HepG2 (cell line): Measurements from ENCODE around the gene GRIFIN. TPM values are rescaled to one million over a fixed set of nuclear protein-coding genes. Genes with fewer than 3 reads are reported as not detected.

ENCODE experiments used
- ATAC-seq: fragments of 200-7000 bp; cut with Tn5 transposase; 3 replicates; pipeline ENCODE4 v1.9.1; 2020; ENCODE audit warnings: mild to moderate bottlenecking, moderate library complexity
- BruUV-seq: library from RNA; stranded (reverse); fragments of 400-500 nt; replicated peaks from 2 replicates; lab custom pipeline; 2021; lab: Mats Ljungman, UMichigan
- CTCF ChIA-PET: fragments of 300-600 bp; formaldehyde crosslinking; extraction: SDS; loops from one replicate; lab custom pipeline; 2021; ENCODE audit warnings: low total read pairs, inconsistent platforms, low intra/inter-chr PET ratio; lab: Yijun Ruan, JAX
- POLR2A ChIA-PET: fragments of 350-600 bp; sonication (Branson Sonifier 250); formaldehyde crosslinking; loops from one replicate; lab custom pipeline; 2020; ENCODE audit warnings: antibody characterized with exemption, inconsistent platforms; lab: Yijun Ruan, JAX
- DNase-seq: peaks from one replicate; pipeline ENCODE4 v3.0.0-alpha.2; 2015; ENCODE audit warnings: low spot score
- FAIRE-seq: peaks from 3 replicates; lab custom pipeline; 2011; peaks lifted over from hg19 to GRCh38; lab: Jason Lieb, UNC
- H2AFZ ChIP-seq: one replicate; pipeline ENCODE4 v1.6.1; 2011; ENCODE audit warnings: low read length, inconsistent platforms
- H3K27ac ChIP-seq: fragments of 300-600 bp; 3 replicates; pipeline ENCODE4 v1.8.0; 2011; ENCODE audit warnings: mixed run types, mild to moderate bottlenecking, mixed read lengths, low read length, inconsistent platforms; ENCODE audit not compliant: insufficient read depth; ENCODE audit errors: extremely low read length
- H3K27me3 ChIP-seq, 2 experiments: fragments of 200-600 bp in 1 of 2; 2 replicates in 1 of 2; 3 replicates in 1 of 2; pipeline versions ENCODE4 v1.6.0 to v1.8.0; 2011; ENCODE audit warnings: low read length in 2 of 2, mild to moderate bottlenecking in 2 of 2, moderate library complexity in 2 of 2, inconsistent platforms in 1 of 2; ENCODE audit not compliant: insufficient read depth in 2 of 2, control insufficient read depth in 1 of 2
- H3K36me3 ChIP-seq, 2 experiments: fragments of 200-600 bp in 1 of 2; replicated peaks in 1 of 2; 2 replicates in 1 of 2; 3 replicates in 1 of 2; pipeline versions ENCODE4 v1.5.1 to v1.8.0; 2011; ENCODE audit warnings: low read length in 2 of 2, inconsistent platforms in 1 of 2; ENCODE audit not compliant: insufficient read depth in 2 of 2, control insufficient read depth in 1 of 2
- H3K4me1 ChIP-seq: 2 replicates; pipeline ENCODE4 v1.5.1; 2012; ENCODE audit warnings: low read length, inconsistent platforms; ENCODE audit not compliant: insufficient read depth
- H3K4me2 ChIP-seq: 2 replicates; pipeline ENCODE4 v1.6.0; 2011; ENCODE audit warnings: low read depth, low read length, inconsistent platforms
- H3K4me3 ChIP-seq, 3 experiments: fragments of 200-600 bp in 1 of 3; sonication (generic), shearing (Covaris generic) in 1 of 3; replicated peaks in 1 of 3; 2 replicates each; pipeline ENCODE4 v1.5.1; 2011 to 2016; ENCODE audit warnings: low read length in 3 of 3, inconsistent platforms in 2 of 3, low read depth in 2 of 3, mild to moderate bottlenecking in 2 of 3, control low read depth in 1 of 3, mixed read lengths in 1 of 3; ENCODE audit not compliant: insufficient read depth in 1 of 3
- H3K79me2 ChIP-seq: one replicate; pipeline ENCODE4 v1.6.1; 2011; ENCODE audit warnings: low read length, inconsistent platforms; ENCODE audit not compliant: insufficient read depth
- H3K9ac ChIP-seq: 2 replicates; pipeline ENCODE4 v1.6.0; 2011; ENCODE audit warnings: mild to moderate bottlenecking, low read depth, low read length, inconsistent platforms; ENCODE audit not compliant: insufficient read depth
- H3K9me3 ChIP-seq: 2 replicates; pipeline ENCODE4 v1.5.1; 2012; ENCODE audit warnings: mild to moderate bottlenecking, low read length
- H4K20me1 ChIP-seq: 2 replicates; pipeline ENCODE4 v1.6.0; 2011; ENCODE audit warnings: inconsistent platforms, mild to moderate bottlenecking, low read length, moderate library complexity; ENCODE audit not compliant: insufficient read depth
- ZNF335 ChIP-seq: sonication (generic); formaldehyde crosslinking; IDR thresholded peaks from 2 replicates; pipeline ENCODE4 v1.4.0; 2020; ENCODE audit warnings: missing genetic modification reagents
- WGBS: methylation state at CpG from one replicate; pipeline ENCODE4 v1.1.6; 2017; ENCODE audit warnings: low lambda C conversion rate; 5-methylcytosine and 5-hydroxymethylcytosine counted together
- in situ Hi-C: cut with HindIII; loops from 2 replicates; pipeline ENCODE4 v1.10.0; 2017; ENCODE audit warnings: low pct_unique_long_range_greater_than_20kb; ENCODE audit not compliant: extremely low pct_ligation_motif_present
- intact Hi-C: fragments of 100-400 bp; cut with micrococcal nuclease; formaldehyde crosslinking; loops from one replicate; pipeline ENCODE4 v1.10.0; 2022; ENCODE audit not compliant: unreplicated experiment
- polyA plus RNA-seq, 8 experiments: library from polyadenylated mRNA; depleted of rRNA in 3 of 8; stranded (reverse) in 7 of 8; unstranded in 1 of 8; fragments of >200 nt; fragmentation: Illumina TruSeq in 4 of 8; extraction: Trizol in 4 of 8; gene quantifications; 2 replicates each; pipeline versions ENCODE4 v1.2.1 to v1.2.3, GENCODE V29; 2011 to 2016; ENCODE audit warnings: low read depth in 4 of 8, missing spikeins in 1 of 8, mixed read lengths in 1 of 8; ENCODE audit not compliant: insufficient read depth in 1 of 8
- total RNA-seq, 5 experiments: library from RNA; depleted of rRNA; stranded (reverse); fragments of >200 nt; fragmentation: Illumina TruSeq; extraction: Trizol; gene quantifications; 2 replicates each; pipeline ENCODE4 v1.2.3, GENCODE V29; 2016; ENCODE audit warnings: low read depth in 1 of 5
- TF ChIP-seq, protein P1 (sequence below): fragments of 450-650 bp; IDR thresholded peaks from 2 replicates; pipeline ENCODE4 v1.6.1; 2016
- TF ChIP-seq, protein P2 (sequence below): sonication (generic); formaldehyde crosslinking; IDR thresholded peaks from 2 replicates; pipeline ENCODE4 v1.5.1; 2020; ENCODE audit warnings: missing genetic modification reagents, mild to moderate bottlenecking, borderline replicate concordance
- TF ChIP-seq, protein P3 (sequence below): sonication (generic); formaldehyde crosslinking; IDR thresholded peaks from 2 replicates; pipeline ENCODE4 v1.4.0; 2020; ENCODE audit warnings: mild to moderate bottlenecking, missing genetic modification reagents

GRIFIN gene
- total and polyA plus RNA-seq, 2 of the 13 experiments (the other 11 are each of a cell fraction or from before 2014, with no cell fraction given) = not detected

DNA sequence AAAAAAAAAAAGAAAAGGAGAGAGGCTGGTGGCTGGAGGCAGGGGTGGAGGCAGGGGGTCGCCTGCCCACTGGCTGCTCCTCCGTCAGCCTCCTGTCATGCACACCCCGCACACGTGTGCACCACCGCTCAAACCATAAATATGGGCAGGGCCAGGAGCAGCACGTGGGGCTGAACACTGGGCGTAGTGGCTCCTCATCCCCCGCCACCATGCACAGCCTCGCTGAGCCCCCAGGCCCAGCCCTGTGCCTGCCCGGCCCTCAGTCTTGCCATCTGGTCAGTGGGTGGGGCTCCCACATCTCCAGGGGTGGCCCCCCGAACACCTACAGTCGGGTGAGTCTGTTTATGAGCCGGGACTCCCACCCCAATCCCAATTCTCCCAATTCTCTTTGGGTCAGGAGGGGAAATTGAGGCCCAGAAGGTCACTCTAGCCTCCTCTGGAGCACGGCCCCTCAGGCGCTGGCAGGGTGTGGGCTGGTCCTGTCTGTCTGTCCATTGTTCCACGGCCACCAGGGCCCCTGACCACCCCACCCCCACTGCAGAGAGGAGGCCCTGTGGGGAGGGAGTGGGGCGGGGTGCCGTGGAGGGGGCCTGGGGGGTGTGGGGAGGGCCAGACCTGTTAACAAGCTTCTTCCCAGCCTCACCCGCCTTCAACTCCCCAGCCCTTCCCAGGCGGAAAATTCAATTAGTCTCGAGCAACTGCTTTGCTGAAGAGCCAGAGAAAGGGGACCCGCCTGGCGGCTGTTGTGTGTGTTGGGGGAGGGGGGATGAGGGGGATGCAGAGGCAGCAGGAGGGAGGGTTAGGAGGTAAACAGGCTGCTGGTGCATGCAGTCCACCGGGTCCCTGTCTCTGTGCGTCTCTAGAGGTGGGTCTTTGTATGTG lies 19.5 kb upstream of the GRIFIN start:
- no peak overlapping the region for H3K27ac ChIP-seq
- H4K20me1 ChIP-seq = no peaks in the 10 kb centered on the region
- no peak for FAIRE-seq
- CTCF ChIA-PET = no interaction called here
- BruUV-seq = no TSS peak
- 23% methylated on average over 12 of the region's 25 CpGs for WGBS
- in situ Hi-C loops = no loop called here
- H3K4me3 ChIP-seq = no peak overlapping the region
- no peaks in the 10 kb centered on the region for H3K4me1 ChIP-seq
- TF ChIP-seq, protein P1, sequence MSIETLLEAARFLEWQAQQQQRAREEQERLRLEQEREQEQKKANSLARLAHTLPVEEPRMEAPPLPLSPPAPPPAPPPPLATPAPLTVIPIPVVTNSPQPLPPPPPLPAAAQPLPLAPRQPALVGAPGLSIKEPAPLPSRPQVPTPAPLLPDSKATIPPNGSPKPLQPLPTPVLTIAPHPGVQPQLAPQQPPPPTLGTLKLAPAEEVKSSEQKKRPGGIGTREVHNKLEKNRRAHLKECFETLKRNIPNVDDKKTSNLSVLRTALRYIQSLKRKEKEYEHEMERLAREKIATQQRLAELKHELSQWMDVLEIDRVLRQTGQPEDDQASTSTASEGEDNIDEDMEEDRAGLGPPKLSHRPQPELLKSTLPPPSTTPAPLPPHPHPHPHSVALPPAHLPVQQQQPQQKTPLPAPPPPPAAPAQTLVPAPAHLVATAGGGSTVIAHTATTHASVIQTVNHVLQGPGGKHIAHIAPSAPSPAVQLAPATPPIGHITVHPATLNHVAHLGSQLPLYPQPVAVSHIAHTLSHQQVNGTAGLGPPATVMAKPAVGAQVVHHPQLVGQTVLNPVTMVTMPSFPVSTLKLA = 0 out of 2 replicates have a peak, but pooled peaks have one; percentile 15
- TF ChIP-seq, protein P2, sequence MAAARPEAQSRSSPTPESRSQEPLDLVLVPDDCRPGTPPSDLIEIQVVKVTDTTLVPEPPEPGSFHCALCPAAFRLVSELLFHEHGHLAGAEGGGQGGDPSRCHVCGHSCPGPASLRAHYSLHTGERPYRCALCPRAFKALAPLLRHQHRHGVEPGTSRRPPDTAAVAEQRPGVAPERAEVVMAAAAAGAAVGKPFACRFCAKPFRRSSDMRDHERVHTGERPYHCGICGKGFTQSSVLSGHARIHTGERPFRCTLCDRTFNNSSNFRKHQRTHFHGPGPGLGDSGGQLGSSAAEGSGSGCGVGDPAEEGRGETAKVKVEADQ (CRISPR knock-in tag) = no peak
- TF ChIP-seq, protein P3, sequence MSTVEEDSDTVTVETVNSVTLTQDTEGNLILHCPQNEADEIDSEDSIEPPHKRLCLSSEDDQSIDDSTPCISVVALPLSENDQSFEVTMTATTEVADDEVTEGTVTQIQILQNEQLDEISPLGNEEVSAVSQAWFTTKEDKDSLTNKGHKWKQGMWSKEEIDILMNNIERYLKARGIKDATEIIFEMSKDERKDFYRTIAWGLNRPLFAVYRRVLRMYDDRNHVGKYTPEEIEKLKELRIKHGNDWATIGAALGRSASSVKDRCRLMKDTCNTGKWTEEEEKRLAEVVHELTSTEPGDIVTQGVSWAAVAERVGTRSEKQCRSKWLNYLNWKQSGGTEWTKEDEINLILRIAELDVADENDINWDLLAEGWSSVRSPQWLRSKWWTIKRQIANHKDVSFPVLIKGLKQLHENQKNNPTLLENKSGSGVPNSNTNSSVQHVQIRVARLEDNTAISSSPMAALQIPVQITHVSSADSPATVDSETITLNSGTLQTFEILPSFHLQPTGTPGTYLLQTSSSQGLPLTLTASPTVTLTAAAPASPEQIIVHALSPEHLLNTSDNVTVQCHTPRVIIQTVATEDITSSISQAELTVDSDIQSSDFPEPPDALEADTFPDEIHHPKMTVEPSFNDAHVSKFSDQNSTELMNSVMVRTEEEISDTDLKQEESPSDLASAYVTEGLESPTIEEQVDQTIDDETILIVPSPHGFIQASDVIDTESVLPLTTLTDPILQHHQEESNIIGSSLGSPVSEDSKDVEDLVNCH (CRISPR knock-in tag) = no peak
- no peak for TF ChIP-seq ZNF335
- TF ChIP-seq, all 625 proteins: peak for 1
- intact Hi-C loops = no loop called here
- ATAC-seq (no peak), DNase-seq (no peak)
- no peaks in the 10 kb centered on the region for H3K9me3 ChIP-seq
- H3K4me2 ChIP-seq = no peak overlapping the region
- no peaks in the 10 kb centered on the region for H3K36me3 ChIP-seq
- POLR2A ChIA-PET = no interaction called here
- no peak overlapping the region for H2AFZ ChIP-seq
- peaks cover 19 to 57% of the 10 kb centered on the region in 2 experiments for H3K27me3 ChIP-seq
- no peak overlapping the region for H3K9ac ChIP-seq
- H3K79me2 ChIP-seq = no peaks in the 10 kb centered on the region
